GM18909 (cell line): ENCODE data around the gene MARCHF3.
"Not testable (repeated sequence)": the region's sequence is repeated elsewhere in the genome, so short reads cannot be mapped to it uniquely, and the experiment has no call there.

ENCODE experiments used
- ATAC-seq: cut with Tn5 transposase; IDR thresholded peaks from one replicate; pipeline ENCODE4 v1.9.1; 2021; ENCODE audit warnings: mild to moderate bottlenecking; ENCODE audit not compliant: unreplicated experiment, poor library complexity

MARCHF3 gene

DNA sequence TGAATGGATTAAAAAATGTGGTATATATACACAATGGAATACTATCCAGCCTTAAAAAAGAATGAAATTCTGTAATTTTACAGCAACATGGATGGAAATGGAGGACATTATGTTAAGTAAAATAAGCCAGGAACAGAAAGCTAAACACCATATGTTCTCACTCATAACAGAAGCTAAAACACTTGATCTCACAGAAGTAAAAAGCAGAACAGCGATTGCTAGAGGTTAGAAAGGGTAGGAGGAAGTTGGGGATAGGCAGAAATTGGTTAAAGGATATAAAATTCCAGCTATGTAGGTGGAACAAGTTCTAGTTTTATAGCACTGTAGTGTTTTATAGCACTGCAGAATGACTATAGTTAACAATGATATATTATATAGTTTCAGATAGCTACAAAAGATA is 15.8 kb downstream of the MARCHF3 start:
- ATAC-seq: peak; percentile 34

DNA sequence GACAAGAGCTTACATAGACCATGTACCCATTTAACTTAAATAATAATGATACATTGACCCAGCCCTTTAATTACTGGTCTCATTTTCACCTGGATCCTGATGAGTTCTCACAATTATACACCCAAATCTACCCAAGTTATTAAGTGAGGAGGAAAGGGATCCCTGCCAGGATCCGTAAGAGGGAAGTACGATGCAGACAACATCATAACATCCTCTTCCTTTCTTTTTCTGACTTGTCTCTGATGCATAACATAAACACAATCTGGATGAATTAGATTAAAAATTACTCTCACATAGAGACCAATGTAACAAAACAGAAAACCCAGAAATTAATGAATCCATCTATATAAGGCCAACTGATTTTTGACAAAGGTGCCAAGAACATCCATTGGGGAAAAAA is 17.0 kb downstream of the MARCHF3 start:
- no peak for ATAC-seq

DNA sequence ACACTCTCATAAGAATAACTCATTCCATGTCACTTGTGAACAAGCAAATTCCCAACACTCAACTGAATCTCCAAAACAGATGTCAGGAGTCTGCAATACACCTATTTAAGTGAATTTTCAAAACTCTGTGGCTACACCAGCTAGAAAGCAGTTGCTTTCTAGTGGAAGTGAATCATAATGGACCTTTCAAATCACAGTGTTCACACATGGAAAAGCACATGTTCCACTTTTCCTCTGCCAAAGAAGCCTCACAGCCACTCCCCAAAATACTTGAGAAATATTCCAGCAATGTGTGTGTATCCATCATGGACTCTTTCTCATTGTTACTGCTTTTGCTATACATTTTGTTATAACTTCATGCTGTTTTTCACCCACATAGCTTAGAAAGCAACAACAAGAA is 17.4 kb downstream of the MARCHF3 start:
- ATAC-seq: no peak

GRCh38 chr5:127011961-127012644 is 18.3 kb downstream of the MARCHF3 start:
- peak; percentile 83 for ATAC-seq

DNA sequence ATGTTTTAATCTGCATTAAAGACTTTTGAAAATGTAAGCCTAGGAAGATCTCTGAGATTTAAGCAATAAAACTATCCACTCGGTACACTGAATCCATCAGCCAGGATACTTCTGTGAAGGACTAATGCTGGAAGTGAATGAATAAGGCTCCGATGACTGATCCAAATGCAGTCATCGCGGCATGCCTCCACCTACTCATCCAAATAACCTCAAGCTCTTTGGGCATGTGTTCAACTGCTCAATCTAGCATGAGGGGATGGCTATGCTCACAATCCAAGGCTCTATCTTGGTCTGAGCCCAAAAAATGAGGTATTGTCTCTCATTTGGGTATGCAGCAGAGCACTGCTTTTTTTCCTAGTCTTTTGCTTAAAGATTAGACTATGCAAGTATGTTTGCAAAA is 19.2 kb downstream of the MARCHF3 start:
- no peak for ATAC-seq

DNA sequence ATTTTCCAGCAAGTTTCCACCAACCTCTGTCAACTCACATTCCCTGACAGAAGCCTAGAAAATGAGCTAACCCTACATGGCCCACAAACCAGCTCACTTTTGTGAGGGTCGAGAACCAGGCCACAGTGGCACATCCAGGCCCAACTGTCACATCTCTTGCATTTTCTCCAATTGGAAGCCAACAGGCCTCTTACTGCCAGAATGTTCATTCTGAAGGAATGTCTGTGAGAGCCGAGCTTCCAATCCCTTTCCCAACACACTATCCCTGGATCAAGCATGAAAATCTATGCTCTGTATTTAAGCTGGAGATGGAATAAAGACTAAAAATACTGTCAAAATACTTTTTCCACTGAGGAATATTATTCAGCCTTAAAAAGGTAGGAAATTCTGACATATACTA is 20.0 kb downstream of the MARCHF3 start:
- no peak for ATAC-seq

- no peak for ATAC-seq
These were observed 20.6 kb downstream of the MARCHF3 start for GRCh38 chr5:127009784-127010183.

- ATAC-seq: no peak
These were observed 21.9 kb downstream of the MARCHF3 start for GRCh38 chr5:127008300-127008975.

- ATAC-seq: no peak
These were observed 22.8 kb downstream of the MARCHF3 start for GRCh38 chr5:127007522-127007921.

DNA sequence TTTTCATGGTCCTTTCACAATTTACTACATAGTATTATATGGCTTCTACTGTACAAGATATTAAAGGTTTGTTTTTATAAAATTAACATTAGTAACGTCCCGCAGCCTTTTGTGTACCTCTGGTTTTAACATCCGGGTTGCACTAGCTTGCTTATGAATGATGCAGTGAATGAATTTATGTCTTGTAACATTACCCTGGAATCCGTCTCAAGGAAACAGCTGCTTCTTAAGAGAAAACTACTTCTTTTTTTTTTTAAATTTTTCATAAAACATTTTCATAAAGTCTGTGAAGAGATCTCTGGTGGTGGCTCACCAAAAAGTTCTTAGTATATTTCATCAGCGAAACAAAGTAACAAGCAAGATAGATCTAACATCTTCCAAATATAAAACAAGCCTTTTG is 23.6 kb downstream of the MARCHF3 start:
- no peak for ATAC-seq

DNA sequence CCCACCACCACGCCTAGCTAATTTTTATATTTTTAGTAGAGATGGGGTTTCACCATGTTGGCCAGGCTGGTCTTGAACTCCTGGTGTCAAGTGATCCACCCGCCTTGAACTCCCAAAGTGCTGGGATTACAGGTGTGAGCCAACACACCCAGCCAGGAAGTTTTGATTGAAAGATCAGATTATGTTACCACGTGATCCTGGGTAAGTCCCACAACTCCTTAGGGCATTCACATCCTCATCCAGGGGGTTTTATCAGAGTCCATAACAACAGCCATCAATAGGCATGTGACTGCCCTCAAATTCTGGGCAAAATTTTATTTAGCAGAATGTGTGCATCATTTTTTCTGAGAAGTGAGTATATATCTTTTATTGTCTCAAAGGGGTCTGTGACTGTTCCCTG is 25.1 kb downstream of the MARCHF3 start:
- not testable (repeated sequence) for ATAC-seq

DNA sequence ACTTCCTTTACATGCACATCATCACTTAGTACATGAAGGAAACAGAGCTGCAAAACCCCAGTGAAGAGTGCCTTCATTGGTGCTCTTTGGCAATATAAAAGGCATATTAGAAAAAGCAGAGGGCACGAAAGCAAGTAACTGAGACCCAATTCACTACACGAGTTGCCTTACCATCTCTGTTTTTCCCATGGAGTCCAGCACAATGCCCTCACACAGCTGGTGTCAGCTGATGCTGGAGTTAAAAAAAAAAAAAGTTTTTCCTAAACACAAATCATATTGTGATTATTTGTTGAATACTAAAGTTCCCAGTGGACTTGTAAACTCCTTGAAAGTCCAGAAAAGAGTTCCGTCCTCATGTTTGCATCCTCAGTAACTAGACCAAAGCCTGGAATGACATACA is 25.6 kb downstream of the MARCHF3 start:
- ATAC-seq: no peak

DNA sequence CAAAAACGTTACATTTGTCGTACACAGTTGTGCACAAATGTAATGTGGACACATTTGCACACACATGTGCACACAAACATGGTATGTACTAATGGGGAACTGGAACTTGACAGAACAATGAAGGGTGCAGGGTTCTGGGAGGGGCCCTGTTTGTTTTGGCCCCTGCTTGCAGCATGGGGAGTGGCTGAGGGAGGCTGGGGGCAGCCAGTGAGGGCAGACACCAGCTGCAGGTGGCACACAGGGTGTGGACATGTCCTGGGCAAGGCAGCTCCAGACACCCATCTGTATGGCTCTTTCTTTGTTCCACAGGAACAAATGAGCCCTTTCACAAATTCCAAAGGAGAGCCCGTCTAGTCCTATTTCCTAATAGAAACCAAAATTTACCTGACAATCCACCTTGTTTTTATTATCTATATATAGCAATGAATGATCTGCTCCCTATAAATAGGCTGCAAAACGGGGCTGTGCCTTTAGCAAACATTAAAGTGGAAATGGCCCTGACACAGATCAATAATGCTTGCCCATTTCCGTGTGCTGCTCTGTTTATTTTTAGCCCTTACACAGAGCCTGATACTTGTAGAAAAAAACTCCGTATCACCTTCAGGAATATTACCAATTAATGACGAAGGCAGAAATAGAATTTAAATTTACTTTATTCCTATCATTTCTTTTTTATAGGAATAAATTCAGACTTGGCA is 26.4 kb downstream of the MARCHF3 start:
- no peak for ATAC-seq

DNA sequence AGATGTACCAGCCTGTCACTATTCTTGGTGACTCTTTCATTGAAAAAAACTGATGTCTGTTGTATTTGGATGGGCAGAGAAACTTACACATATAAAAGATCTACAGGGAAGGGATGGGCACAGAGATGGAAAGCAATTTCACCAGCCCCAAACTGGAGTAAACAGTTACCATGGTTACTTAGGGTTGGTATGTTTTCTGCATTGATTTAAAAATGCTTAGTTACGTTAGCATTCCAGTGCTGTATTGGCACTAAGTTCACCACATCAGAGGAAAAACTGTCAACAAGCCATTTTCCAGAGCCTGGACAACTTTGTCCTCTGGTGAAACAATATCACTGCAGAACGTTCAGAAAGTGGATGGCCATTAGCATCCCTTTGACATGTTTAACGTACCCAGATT is 28.0 kb downstream of the MARCHF3 start:
- no peak for ATAC-seq

DNA sequence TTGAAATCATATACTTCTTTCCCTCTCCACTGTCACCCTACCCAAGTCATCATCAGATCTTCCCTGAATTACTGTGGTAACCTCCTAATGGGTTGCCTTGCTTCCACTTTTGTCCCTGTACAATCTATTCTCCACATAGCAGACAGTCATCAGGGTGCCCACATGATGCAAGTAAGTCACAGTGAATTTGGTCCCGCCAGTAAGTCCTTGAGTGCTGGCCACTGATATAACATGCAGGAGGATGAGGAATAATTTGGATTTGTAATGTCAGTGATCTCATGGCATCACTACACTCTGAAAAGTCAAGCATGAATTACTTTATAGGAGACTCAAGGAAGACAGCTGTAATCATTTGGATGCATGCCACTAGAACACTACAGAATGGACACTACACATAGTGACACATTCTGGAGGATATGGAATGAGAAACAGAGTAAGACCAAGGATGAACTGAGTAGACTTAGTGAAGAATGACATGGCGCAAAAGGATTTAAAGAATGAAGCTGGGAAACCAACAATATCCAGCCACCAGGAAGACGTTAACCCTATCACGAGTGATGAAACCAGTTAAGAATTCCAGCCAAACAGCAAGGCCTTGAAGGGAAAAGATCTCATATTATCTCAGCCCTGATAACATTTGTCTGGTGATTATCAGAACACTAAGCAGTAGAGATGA is 28.6 kb downstream of the MARCHF3 start:
- no peak for ATAC-seq

DNA sequence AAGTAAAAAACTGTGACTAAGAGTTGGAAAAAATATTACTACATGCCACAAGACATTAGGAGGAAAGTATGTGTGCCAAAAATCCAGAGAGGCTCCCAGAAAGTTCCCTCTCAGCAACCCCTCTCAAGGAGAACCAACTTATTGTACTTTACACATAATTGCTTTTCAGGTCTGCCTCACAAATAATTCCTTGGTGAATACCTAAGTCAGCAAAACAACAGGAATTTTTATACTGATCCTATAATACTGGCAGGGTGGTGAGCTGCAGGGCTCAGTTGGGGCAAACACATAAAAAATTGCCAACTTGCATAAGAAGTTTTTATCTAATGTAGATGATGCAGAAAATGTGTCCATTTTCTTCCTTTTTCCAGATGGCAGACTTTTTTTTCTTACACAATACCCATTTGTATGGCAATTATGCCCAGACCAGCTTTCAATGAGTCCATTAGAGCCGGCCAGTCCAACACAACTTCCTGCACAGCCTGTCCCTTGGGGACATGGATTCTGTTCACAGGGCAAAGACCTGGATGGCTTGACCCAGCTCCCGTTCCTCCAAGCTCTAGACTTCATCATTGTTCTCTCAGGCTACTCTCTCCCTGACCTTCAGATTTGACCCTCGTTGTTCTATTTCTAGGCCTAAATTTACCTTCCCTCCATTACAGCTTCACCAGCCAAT is 31.3 kb downstream of the MARCHF3 start:
- no peak for ATAC-seq

DNA sequence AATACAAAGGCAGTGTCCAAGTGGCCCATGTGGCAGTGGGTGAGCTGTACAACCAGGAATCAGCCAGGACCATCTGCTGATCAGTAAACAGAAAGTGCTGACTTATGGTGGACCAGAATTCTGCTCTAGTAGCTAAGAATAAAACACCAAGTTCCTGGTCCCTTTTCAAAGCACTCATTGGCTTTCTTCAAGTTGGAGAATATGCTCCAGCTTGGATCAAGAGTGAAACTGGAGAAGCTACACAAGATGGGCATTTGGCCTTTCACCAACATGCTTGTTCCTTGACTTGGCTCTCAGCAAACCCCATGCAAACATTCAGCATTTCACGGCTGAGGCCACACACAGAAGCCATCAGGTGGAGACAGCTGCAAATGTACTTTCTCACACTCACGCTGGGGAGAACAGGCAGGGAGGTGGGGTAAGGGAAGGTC is 32.1 kb downstream of the MARCHF3 start:
- peak; percentile 88 for ATAC-seq

DNA sequence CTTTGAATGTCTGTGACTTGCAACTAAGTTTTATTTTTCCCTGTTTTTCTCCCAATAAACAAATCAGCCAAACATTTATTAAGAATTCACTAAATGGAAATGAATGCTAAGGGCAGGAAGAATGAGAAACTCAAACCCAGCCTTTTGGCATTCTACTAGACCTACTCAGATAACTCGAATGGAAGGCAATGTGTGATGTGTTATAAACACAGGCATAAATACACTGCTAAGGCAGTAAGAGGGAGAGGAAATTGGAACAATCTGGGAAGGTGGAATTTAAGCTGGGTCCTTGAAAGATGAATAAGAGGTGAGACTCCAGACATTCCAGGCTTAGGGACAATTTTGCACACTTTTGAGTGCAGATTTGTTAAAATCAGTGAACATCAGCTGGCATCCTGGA is 34.7 kb downstream of the MARCHF3 start:
- ATAC-seq: no peak

DNA sequence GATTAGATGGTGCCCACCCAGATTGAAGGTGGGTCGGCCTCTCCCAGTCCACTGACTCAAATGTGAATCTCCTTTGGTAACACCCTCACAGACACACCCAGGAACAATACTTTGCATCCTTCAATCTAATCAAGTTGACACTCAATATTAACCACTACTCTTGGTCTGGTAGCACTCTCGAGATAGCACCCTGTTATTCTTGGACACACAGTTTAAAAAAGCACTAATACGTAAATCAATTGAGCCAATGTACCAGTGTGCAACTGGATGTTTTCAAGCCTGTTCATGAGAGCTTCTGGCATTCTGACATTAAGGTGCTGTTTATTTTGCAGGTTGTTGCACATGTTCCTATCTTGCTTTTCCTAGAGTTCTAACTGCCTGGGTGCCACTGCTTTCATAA is 35.3 kb downstream of the MARCHF3 start:
- ATAC-seq: no peak

DNA sequence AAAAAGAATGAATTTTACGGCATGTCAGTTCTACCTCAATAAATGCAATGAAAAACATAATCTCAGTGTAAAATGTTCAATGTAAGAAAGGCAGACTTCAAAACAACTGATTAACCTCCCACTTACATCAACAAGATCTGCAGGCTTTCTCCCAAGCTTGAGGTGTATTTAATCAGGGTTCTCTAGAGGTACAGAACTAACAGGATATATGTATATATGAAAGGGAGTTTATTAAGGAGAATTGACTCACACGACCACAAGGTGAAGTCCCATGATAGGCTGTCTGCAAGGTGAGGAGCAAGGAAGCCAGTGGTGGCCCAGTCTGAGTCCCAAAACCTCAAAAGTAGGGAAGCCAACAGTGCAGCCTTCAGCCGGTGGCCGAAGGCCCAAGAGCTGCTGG is 35.9 kb downstream of the MARCHF3 start:
- ATAC-seq: no peak
